WTC11 (cell line): ENCODE measurements around the gene VWF. TPM values are rescaled to one million over a fixed set of nuclear protein-coding genes. Genes with fewer than 3 reads are reported as not detected.

Experiments
- ATAC-seq: fragments of 200-7000 bp; cut with Tn5 transposase; 2 replicates; pipeline ENCODE4 v1.10.0; 2021; ENCODE audit warnings: mild to moderate bottlenecking, moderate library complexity
- CTCF ChIA-PET: fragments of 300-600 bp; sonication (Branson Sonifier 250); formaldehyde crosslinking; loops from one replicate; lab custom pipeline; 2021; ENCODE audit warnings: antibody characterized with exemption; lab: Charles Lee
- POLR2A ChIA-PET: fragments of 350-600 bp; sonication (Branson Sonifier 250); formaldehyde crosslinking; loops from one replicate; lab custom pipeline; 2021; ENCODE audit warnings: antibody characterized with exemption; lab: Charles Lee
- DNase-seq: peaks from one replicate; pipeline ENCODE4 v3.0.0; 2021; ENCODE audit warnings: low spot score
- H3K27ac Mint-ChIP-seq: 2 replicates; pipeline ENCODE4 v1.8.0; 2021; ENCODE audit warnings: mixed read lengths
- H3K27me3 Mint-ChIP-seq: 2 replicates; pipeline ENCODE4 v1.8.0; 2021; ENCODE audit warnings: low read depth, mild to moderate bottlenecking, moderate library complexity, mixed read lengths
- H3K36me3 Mint-ChIP-seq: 2 replicates; pipeline ENCODE4 v1.8.0; 2021; ENCODE audit warnings: mixed read lengths
- H3K4me1 Mint-ChIP-seq: 2 replicates; pipeline ENCODE4 v1.8.0; 2022; ENCODE audit warnings: mixed read lengths
- H3K4me3 Mint-ChIP-seq: 2 replicates; pipeline ENCODE4 v1.8.0; 2021; ENCODE audit warnings: mild to moderate bottlenecking, moderate library complexity, mixed read lengths
- H3K9me3 Mint-ChIP-seq: 2 replicates; pipeline ENCODE4 v1.8.0; 2021; ENCODE audit warnings: mixed read lengths
- ATF1 ChIP-seq: sonication (generic); formaldehyde crosslinking; IDR thresholded peaks from 2 replicates; pipeline ENCODE4 v1.8.1; 2023; ENCODE audit warnings: mild to moderate bottlenecking, moderate library complexity, missing genetic modification reagents
- CDX4 ChIP-seq: fragments of 250-450 bp; sonication (Bioruptor Pico); IDR thresholded peaks from 2 replicates; pipeline ENCODE4 v1.9.0; 2021; ENCODE audit warnings: moderate library complexity, mild to moderate bottlenecking, inconsistent platforms, borderline replicate concordance
- CREM ChIP-seq: sonication (generic); formaldehyde crosslinking; IDR thresholded peaks from 2 replicates; pipeline ENCODE4 v1.8.1; 2022; ENCODE audit warnings: mild to moderate bottlenecking, missing genetic modification reagents, moderate library complexity
- CTCF ChIP-seq: fragments of 200-600 bp; IDR thresholded peaks from 2 replicates; pipeline ENCODE4 v1.8.0; 2022; ENCODE audit warnings: antibody characterized with exemption
- E2F1 ChIP-seq: sonication (generic); formaldehyde crosslinking; IDR thresholded peaks from 2 replicates; pipeline ENCODE4 v1.8.0; 2022; ENCODE audit warnings: mild to moderate bottlenecking, missing genetic modification reagents
- ERG ChIP-seq: fragments of 250-450 bp; sonication (Bioruptor Pico); IDR thresholded peaks from 2 replicates; pipeline ENCODE4 v1.8.0; 2021; ENCODE audit warnings: mild to moderate bottlenecking
- FOXJ3 ChIP-seq: sonication (generic); formaldehyde crosslinking; IDR thresholded peaks from 2 replicates; pipeline ENCODE4 v1.9.0; 2021; ENCODE audit warnings: missing genetic modification reagents, mild to moderate bottlenecking, borderline replicate concordance
- HMGA2 ChIP-seq: fragments of 250-450 bp; sonication (Bioruptor Pico); IDR thresholded peaks from 2 replicates; pipeline ENCODE4 v1.4.0; 2021; ENCODE audit warnings: mild to moderate bottlenecking, moderate library complexity
- MYBL2 ChIP-seq: sonication (generic); formaldehyde crosslinking; IDR thresholded peaks from 2 replicates; pipeline ENCODE4 v1.8.1; 2023; ENCODE audit warnings: mild to moderate bottlenecking, moderate library complexity, missing genetic modification reagents
- NR1H2 ChIP-seq: sonication (generic); formaldehyde crosslinking; IDR thresholded peaks from 2 replicates; pipeline ENCODE4 v1.9.0; 2021; ENCODE audit warnings: mild to moderate bottlenecking, moderate library complexity, missing genetic modification reagents
- NR3C1 ChIP-seq: sonication (generic); formaldehyde crosslinking; conservative IDR thresholded peaks from 2 replicates; pipeline ENCODE4 v1.8.1; 2023; ENCODE audit warnings: low read depth, mild to moderate bottlenecking, missing genetic modification reagents
- RORB ChIP-seq: fragments of 250-450 bp; sonication (Bioruptor Pico); IDR thresholded peaks from 2 replicates; pipeline ENCODE4 v1.9.0; 2021; ENCODE audit warnings: mild to moderate bottlenecking
- SMAD3 ChIP-seq: sonication (generic); formaldehyde crosslinking; IDR thresholded peaks from 2 replicates; pipeline ENCODE4 v1.8.0; 2022; ENCODE audit warnings: missing genetic modification reagents, mild to moderate bottlenecking, borderline replicate concordance
- SOX15 ChIP-seq: fragments of 250-450 bp; sonication (Bioruptor Pico); IDR thresholded peaks from 2 replicates; pipeline ENCODE4 v1.9.0; 2021; ENCODE audit warnings: mild to moderate bottlenecking
- ZNF219 ChIP-seq: sonication (generic); formaldehyde crosslinking; IDR thresholded peaks from 2 replicates; pipeline ENCODE4 v1.8.0; 2023; ENCODE audit warnings: missing genetic modification reagents, mild to moderate bottlenecking, borderline replicate concordance
- ZNF396 ChIP-seq: fragments of 250-450 bp; sonication (Bioruptor Pico); IDR thresholded peaks from 2 replicates; pipeline ENCODE4 v1.8.0; 2021; ENCODE audit warnings: mild to moderate bottlenecking, moderate library complexity, borderline replicate concordance
- total RNA-seq: library from RNA; stranded (reverse); gene quantifications from 3 replicates; pipeline ENCODE4 v1.2.3, GENCODE V29; 2021
- TF ChIP-seq, protein P1 (sequence below): sonication (generic); formaldehyde crosslinking; IDR thresholded peaks from 2 replicates; pipeline ENCODE4 v1.8.1; 2023; ENCODE audit warnings: mild to moderate bottlenecking, missing genetic modification reagents, borderline replicate concordance
- TF ChIP-seq, protein P2 (sequence below): sonication (generic); formaldehyde crosslinking; IDR thresholded peaks from 2 replicates; pipeline ENCODE4 v1.8.1; 2022; ENCODE audit warnings: low read depth, missing genetic modification reagents, borderline replicate concordance

VWF gene
- total RNA-seq, 1 experiment from 2014 or later = 0.48 TPM

GRCh38 chr12:5899675-5900074 lies 224.8 kb downstream of the VWF start (continued):
- TF ChIP-seq NR1H2 (CRISPR knock-in tag) (no peak), RORB (CRISPR knock-in tag) (no peak), ZNF219 (CRISPR knock-in tag) (no peak), ERG (CRISPR knock-in tag) (no peak), E2F1 (CRISPR knock-in tag) (no peak), CTCF (no peak), ZNF396 (no peak), SOX15 (no peak)
- TF ChIP-seq, protein P1, sequence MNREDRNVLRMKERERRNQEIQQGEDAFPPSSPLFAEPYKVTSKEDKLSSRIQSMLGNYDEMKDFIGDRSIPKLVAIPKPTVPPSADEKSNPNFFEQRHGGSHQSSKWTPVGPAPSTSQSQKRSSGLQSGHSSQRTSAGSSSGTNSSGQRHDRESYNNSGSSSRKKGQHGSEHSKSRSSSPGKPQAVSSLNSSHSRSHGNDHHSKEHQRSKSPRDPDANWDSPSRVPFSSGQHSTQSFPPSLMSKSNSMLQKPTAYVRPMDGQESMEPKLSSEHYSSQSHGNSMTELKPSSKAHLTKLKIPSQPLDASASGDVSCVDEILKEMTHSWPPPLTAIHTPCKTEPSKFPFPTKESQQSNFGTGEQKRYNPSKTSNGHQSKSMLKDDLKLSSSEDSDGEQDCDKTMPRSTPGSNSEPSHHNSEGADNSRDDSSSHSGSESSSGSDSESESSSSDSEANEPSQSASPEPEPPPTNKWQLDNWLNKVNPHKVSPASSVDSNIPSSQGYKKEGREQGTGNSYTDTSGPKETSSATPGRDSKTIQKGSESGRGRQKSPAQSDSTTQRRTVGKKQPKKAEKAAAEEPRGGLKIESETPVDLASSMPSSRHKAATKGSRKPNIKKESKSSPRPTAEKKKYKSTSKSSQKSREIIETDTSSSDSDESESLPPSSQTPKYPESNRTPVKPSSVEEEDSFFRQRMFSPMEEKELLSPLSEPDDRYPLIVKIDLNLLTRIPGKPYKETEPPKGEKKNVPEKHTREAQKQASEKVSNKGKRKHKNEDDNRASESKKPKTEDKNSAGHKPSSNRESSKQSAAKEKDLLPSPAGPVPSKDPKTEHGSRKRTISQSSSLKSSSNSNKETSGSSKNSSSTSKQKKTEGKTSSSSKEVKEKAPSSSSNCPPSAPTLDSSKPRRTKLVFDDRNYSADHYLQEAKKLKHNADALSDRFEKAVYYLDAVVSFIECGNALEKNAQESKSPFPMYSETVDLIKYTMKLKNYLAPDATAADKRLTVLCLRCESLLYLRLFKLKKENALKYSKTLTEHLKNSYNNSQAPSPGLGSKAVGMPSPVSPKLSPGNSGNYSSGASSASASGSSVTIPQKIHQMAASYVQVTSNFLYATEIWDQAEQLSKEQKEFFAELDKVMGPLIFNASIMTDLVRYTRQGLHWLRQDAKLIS (CRISPR knock-in tag) = no peak

- peaks cover 16% of the 10 kb centered on the region for H3K9me3 Mint-ChIP-seq
- H3K27ac Mint-ChIP-seq = no peak overlapping the region
- TF ChIP-seq ZNF219 (CRISPR knock-in tag) (no peak), SMAD3 (no peak), FOXJ3 (no peak), MYBL2 (CRISPR knock-in tag) (no peak), ATF1 (CRISPR knock-in tag) (no peak), CREM (CRISPR knock-in tag) (no peak), CDX4 (CRISPR knock-in tag) (no peak), CTCF (no peak), HMGA2 (no peak), NR3C1 (CRISPR knock-in tag) (no peak)
- TF ChIP-seq, protein P2, sequence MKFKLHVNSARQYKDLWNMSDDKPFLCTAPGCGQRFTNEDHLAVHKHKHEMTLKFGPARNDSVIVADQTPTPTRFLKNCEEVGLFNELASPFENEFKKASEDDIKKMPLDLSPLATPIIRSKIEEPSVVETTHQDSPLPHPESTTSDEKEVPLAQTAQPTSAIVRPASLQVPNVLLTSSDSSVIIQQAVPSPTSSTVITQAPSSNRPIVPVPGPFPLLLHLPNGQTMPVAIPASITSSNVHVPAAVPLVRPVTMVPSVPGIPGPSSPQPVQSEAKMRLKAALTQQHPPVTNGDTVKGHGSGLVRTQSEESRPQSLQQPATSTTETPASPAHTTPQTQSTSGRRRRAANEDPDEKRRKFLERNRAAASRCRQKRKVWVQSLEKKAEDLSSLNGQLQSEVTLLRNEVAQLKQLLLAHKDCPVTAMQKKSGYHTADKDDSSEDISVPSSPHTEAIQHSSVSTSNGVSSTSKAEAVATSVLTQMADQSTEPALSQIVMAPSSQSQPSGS = no peak
- H3K27me3 Mint-ChIP-seq = peaks cover 2% of the 10 kb centered on the region; the same call in 1 of the 2 replicates
- ChIA-PET POLR2A (no interaction called here), CTCF (interaction anchor here (0.6 to 2.2 kb wide), 30 partner anchors 9 to 705 kb away, joined by 3 to 32 read pairs (median 4); no protein-coding TSS in a partner anchor)
- no peaks in the 10 kb centered on the region for H3K36me3 Mint-ChIP-seq
- H3K4me1 Mint-ChIP-seq = peaks cover 12% of the 10 kb centered on the region
- ATAC-seq (peak; percentile 80), DNase-seq (peak; percentile 47)
- H3K4me3 Mint-ChIP-seq = no peak overlapping the region
Measured at GRCh38 chr12:5898874-5899273, 225.6 kb downstream of the VWF start.
